ENCODE results near the gene CTSW. TPM values are rescaled to one million over a fixed set of nuclear protein-coding genes. Genes with fewer than 3 reads are reported as not detected.
A peak's percentile ranks its signal among the peaks of the same experiment; 100 is the strongest.

Gene CTSW
- total RNA-seq, 1 experiment from 2014 or later = not detected

DNA sequence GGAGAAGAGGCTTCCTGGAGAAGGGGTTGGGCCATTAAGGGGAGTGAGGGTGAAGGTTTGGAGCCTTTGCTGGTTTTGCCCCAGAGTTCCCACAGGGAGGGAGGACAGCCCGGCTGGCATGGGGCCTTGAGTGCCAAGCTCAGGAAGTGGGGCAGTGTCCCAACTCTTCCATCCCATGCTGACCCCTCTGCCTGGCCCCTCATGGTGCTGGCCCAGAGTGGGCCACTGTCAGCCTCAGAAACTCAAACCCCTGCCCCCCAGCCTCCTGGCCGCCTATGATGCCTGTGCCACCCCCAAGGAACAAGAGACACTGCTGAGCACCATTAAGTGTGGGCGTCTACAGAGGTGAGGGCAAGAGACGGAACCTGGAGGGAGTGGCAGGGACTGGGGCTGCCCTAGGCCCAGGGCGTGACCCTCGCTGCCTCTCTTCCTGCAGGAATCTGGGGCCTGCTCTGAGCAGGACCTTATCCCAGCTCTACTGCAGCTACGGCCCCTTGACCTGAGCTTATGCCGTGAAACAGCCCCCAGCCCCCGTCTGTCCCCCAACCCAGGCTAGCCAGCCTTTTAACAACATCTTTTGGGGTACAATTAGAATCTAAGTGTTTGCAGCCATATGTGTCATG lies 14.0 kb upstream of the CTSW start:
- Histone ChIP-seq H3K36me3 (ENCODE audit: control insufficient read depth, insufficient read depth, low read length) (peaks cover 2% of the 10 kb centered on the region), H3K4me3 (ENCODE audit: low read depth in 2 of 2, low read length in 2 of 2) (no peak overlapping the region), H3K27me3 (ENCODE audit: control insufficient read depth, insufficient read depth, low read length) (no peaks in the 10 kb centered on the region), H3K9me3 (ENCODE audit: control insufficient read depth, insufficient read depth, low read depth, low read length) (no peaks in the 10 kb centered on the region), H3K4me1 (ENCODE audit: control insufficient read depth, insufficient read depth, low read length) (peaks cover 26% of the 10 kb centered on the region), H3K27ac (ENCODE audit: low read length) (no peak overlapping the region)
- CTCF ChIA-PET = no interaction called here
- ATAC-seq (no peak), DNase-seq (ENCODE audit: low read depth, low spot score) (no peak)
- POLR2A ChIA-PET = no interaction called here
- no TSS peak for BruUV-seq (replicated peaks)
- no peak for TF ChIP-seq TCF7L2 (IDR thresholded peaks at IDR 0.05; ENCODE audit: low read depth, low read length)
- no peak for TF ChIP-seq SIN3A (IDR thresholded peaks at IDR 0.05; ENCODE audit: borderline replicate concordance, insufficient read depth, low read depth, low read length)
- TF ChIP-seq, protein P1, sequence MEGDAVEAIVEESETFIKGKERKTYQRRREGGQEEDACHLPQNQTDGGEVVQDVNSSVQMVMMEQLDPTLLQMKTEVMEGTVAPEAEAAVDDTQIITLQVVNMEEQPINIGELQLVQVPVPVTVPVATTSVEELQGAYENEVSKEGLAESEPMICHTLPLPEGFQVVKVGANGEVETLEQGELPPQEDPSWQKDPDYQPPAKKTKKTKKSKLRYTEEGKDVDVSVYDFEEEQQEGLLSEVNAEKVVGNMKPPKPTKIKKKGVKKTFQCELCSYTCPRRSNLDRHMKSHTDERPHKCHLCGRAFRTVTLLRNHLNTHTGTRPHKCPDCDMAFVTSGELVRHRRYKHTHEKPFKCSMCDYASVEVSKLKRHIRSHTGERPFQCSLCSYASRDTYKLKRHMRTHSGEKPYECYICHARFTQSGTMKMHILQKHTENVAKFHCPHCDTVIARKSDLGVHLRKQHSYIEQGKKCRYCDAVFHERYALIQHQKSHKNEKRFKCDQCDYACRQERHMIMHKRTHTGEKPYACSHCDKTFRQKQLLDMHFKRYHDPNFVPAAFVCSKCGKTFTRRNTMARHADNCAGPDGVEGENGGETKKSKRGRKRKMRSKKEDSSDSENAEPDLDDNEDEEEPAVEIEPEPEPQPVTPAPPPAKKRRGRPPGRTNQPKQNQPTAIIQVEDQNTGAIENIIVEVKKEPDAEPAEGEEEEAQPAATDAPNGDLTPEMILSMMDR (IDR thresholded peaks at IDR 0.05) = no peak
- no peak for TF ChIP-seq REST (IDR thresholded peaks at IDR 0.05; ENCODE audit: insufficient read depth in 1 of 2, low read depth in 2 of 2, low read length in 1 of 2)
- TF ChIP-seq POLR2AphosphoS5 (IDR thresholded peaks at IDR 0.05; ENCODE audit: low read depth, low read length) = no peak; the same call in 1 of the 2 replicates
- in situ Hi-C loops (cut with HindIII; ENCODE audit: low pct_unique_long_range_greater_than_20kb, low sequenced_read_pairs) (no loop called here), intact Hi-C loops (cut with micrococcal nuclease; ENCODE audit: unreplicated experiment) (no loop called here)

DNA sequence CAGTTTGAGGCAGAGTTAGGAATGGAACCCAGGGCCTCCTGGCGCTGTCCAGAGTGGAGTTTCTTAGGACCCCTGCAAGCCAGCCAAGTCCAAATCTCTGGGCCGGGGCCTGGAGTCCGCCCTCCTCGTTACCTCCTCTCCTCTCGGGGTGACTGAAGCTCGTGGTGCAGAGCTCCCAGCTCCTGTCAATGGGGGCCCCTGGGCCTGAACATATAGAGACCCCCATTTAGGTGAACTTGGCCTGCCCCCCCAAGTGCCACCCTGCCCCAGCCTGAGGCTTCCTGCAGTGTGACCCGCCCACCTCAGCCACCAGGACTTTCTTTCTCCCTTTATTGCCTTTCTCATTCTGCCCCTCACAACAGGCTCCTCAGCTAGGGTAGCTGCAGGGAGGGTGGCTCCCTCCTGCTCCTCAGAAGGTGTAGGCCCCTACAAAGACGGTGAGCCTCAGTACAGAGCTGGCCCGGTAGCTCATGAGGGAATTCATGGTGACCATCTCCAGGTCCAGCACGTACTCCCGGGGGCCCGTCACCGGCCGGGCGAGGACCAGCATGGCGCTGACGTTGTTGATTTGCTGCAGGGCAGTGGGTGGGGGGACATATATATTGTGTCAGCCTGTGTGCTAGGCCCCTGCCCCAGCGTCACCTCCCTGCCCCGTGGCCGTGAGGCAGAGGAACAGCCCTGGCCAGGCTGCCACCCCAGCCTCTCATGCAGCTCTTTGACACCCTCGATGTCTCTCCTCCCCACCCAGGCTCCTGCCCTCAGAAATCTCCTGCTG lies 12.9 kb upstream of the CTSW start:
- no peaks in the 10 kb centered on the region for H3K27me3 ChIP-seq (ENCODE audit: control insufficient read depth, insufficient read depth, low read length)
- ATAC-seq (no peak), DNase-seq (ENCODE audit: low read depth, low spot score) (no peak)
- in situ Hi-C loops (cut with HindIII; ENCODE audit: low pct_unique_long_range_greater_than_20kb, low sequenced_read_pairs) = no loop called here
- H3K27ac ChIP-seq (ENCODE audit: low read length) = peak overlapping the region; percentile 58
- CTCF ChIA-PET = no interaction called here
- H3K4me1 ChIP-seq (ENCODE audit: control insufficient read depth, insufficient read depth, low read length) = peaks cover 24% of the 10 kb centered on the region
- no peaks in the 10 kb centered on the region for H3K9me3 ChIP-seq (ENCODE audit: control insufficient read depth, insufficient read depth, low read depth, low read length)
- POLR2A ChIA-PET = interaction anchor here (0.6 kb wide), 1 partner anchor 31 kb away, joined by 3 read pairs; no protein-coding TSS in a partner anchor
- no peak for TF ChIP-seq SIN3A (IDR thresholded peaks at IDR 0.05; ENCODE audit: borderline replicate concordance, insufficient read depth, low read depth, low read length)
- TF ChIP-seq REST (IDR thresholded peaks at IDR 0.05; ENCODE audit: insufficient read depth in 1 of 2, low read depth in 2 of 2, low read length in 1 of 2) = no peak
- TF ChIP-seq POLR2AphosphoS5 (IDR thresholded peaks at IDR 0.05; ENCODE audit: low read depth, low read length) = peak; percentile 34; the same call in 1 of the 2 replicates
- no peak for TF ChIP-seq TCF7L2 (IDR thresholded peaks at IDR 0.05; ENCODE audit: low read depth, low read length)
- TF ChIP-seq, protein P1 (IDR thresholded peaks at IDR 0.05) = no peak
- no TSS peak for BruUV-seq (replicated peaks)
- no peaks in the 10 kb centered on the region; the same call in 1 of the 2 replicates for H3K36me3 ChIP-seq (ENCODE audit: control insufficient read depth, insufficient read depth, low read length)
- intact Hi-C loops (cut with micrococcal nuclease; ENCODE audit: unreplicated experiment) = no loop called here
- no peak overlapping the region for H3K4me3 ChIP-seq (ENCODE audit: low read depth in 2 of 2, low read length in 2 of 2)

All from Panc1 (cell line).